Nephron (organoid): ENCODE data around the gene AGFG1.

Experiments used
- H3K27ac Mint-ChIP-seq, 3 experiments: 2 replicates each; pipeline ENCODE4 v1.8.0; 2020; ENCODE audit warnings: mixed read lengths in 3 of 3, mild to moderate bottlenecking in 2 of 3, moderate library complexity in 1 of 3
- H3K27me3 Mint-ChIP-seq: 2 replicates; pipeline ENCODE4 v1.8.0; 2021; ENCODE audit warnings: low read depth, mild to moderate bottlenecking, moderate library complexity, mixed read lengths
- H3K36me3 Mint-ChIP-seq: 2 replicates; pipeline ENCODE4 v1.8.0; 2020; ENCODE audit warnings: low read depth, mixed read lengths
- H3K4me1 Mint-ChIP-seq: 2 replicates; pipeline ENCODE4 v1.8.0; 2020; ENCODE audit warnings: mixed read lengths
- H3K4me3 Mint-ChIP-seq, 3 experiments: 2 replicates each; pipeline ENCODE4 v1.8.0; 2020; ENCODE audit warnings: mild to moderate bottlenecking in 3 of 3, mixed read lengths in 3 of 3, moderate library complexity in 2 of 3
- H3K9me3 Mint-ChIP-seq: 2 replicates; pipeline ENCODE4 v1.8.0; 2020; ENCODE audit warnings: mixed read lengths
- TF ChIP-seq, protein P1 (sequence below), 3 experiments: fragments of 200-600 bp; sonication (generic); IDR thresholded peaks; one replicate each; pipeline ENCODE4 v1.5.0; 2021; ENCODE audit warnings: antibody characterized with exemption in 3 of 3; ENCODE audit not compliant: unreplicated experiment in 3 of 3

Gene AGFG1

DNA sequence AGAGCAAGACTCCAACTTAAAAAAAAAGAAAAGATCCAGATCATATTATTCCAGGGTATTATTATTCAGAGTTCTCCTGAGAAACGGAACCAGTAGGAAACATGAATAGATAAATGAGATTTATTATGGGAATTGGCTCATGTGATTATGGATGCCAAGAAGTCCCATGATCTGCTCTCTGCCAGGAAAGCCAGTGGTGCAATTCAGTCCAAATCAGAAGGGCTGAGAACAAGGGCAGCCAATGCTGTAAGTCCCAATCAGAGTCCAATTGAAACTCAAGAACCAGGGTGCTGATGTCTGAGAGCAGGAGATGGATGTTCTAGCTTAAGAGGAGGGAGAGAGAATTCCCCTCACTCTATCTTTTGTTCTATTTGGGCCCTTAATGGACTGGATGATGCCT lies 134.5 kb downstream of the AGFG1 start:
- TF ChIP-seq, protein P1, sequence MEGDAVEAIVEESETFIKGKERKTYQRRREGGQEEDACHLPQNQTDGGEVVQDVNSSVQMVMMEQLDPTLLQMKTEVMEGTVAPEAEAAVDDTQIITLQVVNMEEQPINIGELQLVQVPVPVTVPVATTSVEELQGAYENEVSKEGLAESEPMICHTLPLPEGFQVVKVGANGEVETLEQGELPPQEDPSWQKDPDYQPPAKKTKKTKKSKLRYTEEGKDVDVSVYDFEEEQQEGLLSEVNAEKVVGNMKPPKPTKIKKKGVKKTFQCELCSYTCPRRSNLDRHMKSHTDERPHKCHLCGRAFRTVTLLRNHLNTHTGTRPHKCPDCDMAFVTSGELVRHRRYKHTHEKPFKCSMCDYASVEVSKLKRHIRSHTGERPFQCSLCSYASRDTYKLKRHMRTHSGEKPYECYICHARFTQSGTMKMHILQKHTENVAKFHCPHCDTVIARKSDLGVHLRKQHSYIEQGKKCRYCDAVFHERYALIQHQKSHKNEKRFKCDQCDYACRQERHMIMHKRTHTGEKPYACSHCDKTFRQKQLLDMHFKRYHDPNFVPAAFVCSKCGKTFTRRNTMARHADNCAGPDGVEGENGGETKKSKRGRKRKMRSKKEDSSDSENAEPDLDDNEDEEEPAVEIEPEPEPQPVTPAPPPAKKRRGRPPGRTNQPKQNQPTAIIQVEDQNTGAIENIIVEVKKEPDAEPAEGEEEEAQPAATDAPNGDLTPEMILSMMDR (IDR thresholded peaks at IDR 0.05; ENCODE audit: unreplicated experiment in 3 of 3) = no peak
- Mint-ChIP-seq H3K27ac (no peak overlapping the region), H3K27me3 (peaks cover 8% of the 10 kb centered on the region), H3K36me3 (no peaks in the 10 kb centered on the region), H3K4me3 (no peak overlapping the region), H3K9me3 (no peaks in the 10 kb centered on the region), H3K4me1 (no peaks in the 10 kb centered on the region)

DNA sequence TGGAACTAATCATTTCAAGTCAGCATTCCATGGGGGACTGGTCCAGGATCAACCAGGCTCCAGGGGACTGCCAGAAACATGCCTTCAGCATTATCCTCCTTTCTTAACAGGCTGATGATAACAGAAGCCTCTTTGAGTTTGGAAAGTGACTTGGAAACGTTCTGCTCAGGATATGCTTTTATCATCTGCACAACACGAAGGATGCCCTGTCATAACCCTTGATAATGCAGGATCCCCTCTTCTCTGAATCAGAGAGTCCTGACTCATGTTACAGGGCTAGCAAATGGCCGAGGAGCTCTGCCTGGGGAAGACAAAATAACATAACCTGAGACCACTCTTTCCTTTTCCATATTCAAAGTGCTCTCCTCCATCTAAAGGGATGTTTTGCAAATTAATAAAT lies 136.0 kb downstream of the AGFG1 start:
- Mint-ChIP-seq H3K9me3 (no peaks in the 10 kb centered on the region), H3K27ac (no peak overlapping the region), H3K4me3 (no peak overlapping the region), H3K27me3 (peaks cover 9% of the 10 kb centered on the region), H3K4me1 (no peaks in the 10 kb centered on the region), H3K36me3 (no peaks in the 10 kb centered on the region)
- TF ChIP-seq, protein P1 (IDR thresholded peaks at IDR 0.05; ENCODE audit: unreplicated experiment in 3 of 3) = no peak

DNA sequence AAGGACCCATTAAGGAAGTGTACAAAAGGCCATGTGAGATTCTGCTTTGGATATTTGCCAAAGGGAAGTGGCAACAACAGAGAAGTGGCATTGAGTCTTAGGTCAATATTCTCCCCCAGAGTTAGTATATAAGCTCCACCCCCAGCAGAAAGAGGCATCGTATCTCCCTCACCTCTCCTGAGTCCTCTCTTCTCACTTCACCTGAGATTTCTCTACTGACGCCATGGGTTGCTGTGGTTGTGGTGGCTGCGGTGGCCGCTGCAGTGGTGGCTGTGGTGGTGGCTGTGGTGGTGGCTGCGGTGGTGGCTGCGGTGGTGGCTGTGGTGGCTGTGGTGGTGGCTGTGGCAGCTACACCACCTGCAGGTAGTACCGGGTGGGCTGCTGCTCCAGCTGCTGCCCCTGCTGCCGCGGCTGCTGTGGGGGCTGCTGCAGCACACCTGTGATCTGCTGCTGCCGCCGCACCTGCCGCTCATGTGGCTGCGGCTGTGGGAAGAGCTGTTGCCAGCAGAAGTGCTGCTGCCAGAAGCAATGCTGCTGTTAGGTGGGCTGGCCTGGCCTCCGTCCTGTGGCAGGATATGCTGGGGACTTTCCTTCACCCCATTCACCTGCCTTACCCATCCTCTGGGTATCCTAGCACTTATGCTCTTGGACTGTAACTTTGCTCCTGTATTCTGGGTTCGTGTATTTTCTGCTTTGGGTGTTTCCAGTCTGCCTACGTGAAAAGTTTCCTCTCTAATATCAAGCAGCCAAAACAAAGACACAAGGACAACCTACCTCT lies 136.8 kb downstream of the AGFG1 start:
- peaks cover 9% of the 10 kb centered on the region for H3K27me3 Mint-ChIP-seq
- no peaks in the 10 kb centered on the region for H3K4me1 Mint-ChIP-seq
- TF ChIP-seq, protein P1 (IDR thresholded peaks at IDR 0.05; ENCODE audit: unreplicated experiment in 3 of 3) = no peak
- no peak overlapping the region for H3K27ac Mint-ChIP-seq
- H3K9me3 Mint-ChIP-seq = no peaks in the 10 kb centered on the region
- H3K36me3 Mint-ChIP-seq = no peaks in the 10 kb centered on the region
- no peak overlapping the region for H3K4me3 Mint-ChIP-seq

DNA sequence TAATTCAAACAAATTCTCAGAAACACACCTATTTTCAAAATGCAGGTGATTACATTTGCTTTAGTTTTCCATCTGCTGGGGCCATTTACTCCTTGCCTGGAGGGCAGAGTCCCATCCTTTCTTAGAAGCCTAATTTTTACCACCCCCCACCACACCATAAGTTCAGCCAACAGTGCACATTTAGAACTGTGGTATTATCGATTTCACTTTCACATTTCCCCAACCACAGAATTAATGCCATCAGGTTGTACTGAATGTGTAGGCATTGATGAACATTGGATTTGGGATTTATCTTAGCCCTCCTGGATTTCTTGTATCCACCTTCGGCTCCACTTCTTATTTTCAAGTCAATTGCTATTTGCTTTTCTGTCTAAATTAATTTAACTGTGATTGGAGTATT lies 138.2 kb downstream of the AGFG1 start:
- H3K27me3 Mint-ChIP-seq = peaks cover 8% of the 10 kb centered on the region

More for the DNA sequence above, 138.2 kb downstream of the AGFG1 start:
- TF ChIP-seq, protein P1 (IDR thresholded peaks at IDR 0.05; ENCODE audit: unreplicated experiment in 3 of 3) = no peak
- no peaks in the 10 kb centered on the region for H3K9me3 Mint-ChIP-seq
- H3K4me3 Mint-ChIP-seq = no peak overlapping the region
- no peaks in the 10 kb centered on the region for H3K4me1 Mint-ChIP-seq
- no peak overlapping the region for H3K27ac Mint-ChIP-seq
- H3K36me3 Mint-ChIP-seq = no peaks in the 10 kb centered on the region
